HPDE6-E6E7 (cell line): ENCODE measurements around the gene PDZK1IP1.
"Not testable (repeated sequence)": the region's sequence is repeated elsewhere in the genome, so short reads cannot be mapped to it uniquely, and the experiment has no call there.

ENCODE experiments used
- DNase-seq: peaks from one replicate; pipeline ENCODE4 v3.0.0; 2011; ENCODE audit warnings: missing footprints; ENCODE audit errors: extremely low spot score

The PDZK1IP1 gene

GRCh38 chr1:47196622-47197021 is 6.8 kb upstream of the PDZK1IP1 start:
- no peak for DNase-seq

DNA sequence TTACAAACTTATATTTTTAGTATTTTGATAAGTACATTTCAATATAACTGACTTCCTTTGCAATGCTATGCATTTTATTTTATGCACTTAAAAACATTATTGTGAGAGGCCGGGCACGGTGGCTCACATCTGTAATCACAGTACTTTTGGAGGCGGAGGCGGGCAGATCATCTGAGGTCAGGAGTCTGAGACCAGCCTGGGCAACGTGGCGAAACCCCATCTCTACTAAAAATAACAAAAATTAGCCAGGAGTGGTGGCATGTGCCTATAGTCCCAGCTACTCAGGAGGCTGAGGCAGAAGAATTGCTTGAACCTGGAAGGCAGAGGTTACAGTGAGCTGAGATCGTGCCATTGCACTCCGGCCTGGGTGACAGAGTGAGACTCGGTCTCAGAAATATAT is 6.1 kb upstream of the PDZK1IP1 start:
- not testable (repeated sequence) for DNase-seq

DNA sequence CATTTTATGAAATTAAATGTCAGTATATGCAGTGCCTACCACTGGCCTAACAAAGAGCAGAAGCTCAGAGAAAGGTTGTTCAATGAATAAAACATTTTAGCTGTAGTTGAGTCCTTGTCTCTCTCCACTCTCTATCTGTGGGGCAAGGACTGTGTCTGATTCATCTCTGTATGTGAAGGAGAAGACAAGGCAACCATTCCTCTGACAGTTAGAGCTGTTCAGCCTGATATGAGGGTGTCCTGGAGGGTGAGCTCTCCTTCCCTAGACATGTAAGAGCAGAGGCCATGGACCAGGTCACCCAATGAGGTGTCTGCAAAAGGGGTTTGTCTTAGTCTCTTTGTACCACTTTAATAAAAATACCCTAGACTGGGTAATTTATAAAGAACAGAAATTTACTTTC is 4.5 kb upstream of the PDZK1IP1 start:
- no peak for DNase-seq

DNA sequence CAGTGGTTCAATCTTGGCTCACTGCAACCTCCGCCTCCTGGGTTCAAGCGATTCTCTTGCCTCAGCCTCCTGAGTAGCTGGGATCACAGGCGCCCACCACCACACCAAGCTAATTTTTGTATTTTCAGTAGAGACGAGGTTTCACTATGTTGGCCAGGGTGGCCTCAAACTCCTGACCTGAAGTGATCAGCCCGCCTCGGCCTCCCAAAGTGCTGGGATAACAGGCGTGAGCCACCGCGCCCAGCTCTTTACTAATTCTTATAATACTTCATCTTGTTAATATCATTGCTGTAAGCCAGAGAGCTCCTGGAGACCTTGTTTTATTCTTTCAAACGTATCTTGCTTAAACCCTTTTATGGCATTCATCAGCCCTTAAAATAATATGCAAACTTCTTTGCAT is 3.7 kb upstream of the PDZK1IP1 start:
- DNase-seq: not testable (repeated sequence)

DNA sequence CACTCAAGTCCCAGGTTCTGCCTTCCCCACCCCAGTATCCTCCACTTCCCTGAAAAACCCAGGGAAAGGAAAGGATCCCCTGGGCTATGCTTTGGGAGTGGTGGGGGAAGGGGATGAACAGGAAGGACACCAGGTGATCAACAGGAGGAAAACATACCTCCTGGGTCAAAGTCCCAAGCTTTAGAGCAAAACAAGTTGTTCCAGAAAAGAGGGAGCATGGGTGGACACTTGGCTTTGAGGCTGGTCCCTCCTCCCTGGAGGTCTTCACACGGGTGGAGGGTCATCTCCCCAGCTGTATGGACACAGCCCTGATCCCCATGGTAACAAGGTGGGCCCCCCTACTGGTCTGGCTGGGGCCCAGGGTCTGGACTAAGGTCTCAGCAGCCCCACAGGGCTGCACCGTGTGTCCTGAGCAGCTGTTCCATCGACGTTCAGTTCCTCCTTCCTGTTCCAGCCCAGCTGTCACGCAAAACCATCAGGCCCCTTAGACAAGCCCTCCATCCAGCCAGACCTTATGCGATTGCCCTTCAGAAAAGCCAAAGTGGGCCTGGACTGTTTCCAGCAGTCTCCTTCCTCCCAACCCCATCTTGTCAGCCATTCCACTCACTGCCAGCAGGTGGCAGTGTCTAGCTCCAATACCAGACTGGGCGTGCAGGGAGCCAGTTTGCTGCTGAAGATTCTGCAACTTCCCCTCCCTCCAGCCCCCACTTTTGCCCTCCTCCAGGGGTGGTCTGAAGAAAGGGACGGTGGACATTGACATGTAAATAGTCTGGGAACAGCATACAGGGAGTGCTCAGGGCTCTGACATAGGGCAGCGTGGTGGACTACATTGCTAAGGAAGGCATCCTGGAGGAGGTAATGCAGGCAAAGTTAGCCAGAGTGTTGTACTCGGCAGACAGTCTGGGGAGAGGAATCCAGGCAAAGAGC is 2.9 kb upstream of the PDZK1IP1 start:
- DNase-seq: no peak

DNA sequence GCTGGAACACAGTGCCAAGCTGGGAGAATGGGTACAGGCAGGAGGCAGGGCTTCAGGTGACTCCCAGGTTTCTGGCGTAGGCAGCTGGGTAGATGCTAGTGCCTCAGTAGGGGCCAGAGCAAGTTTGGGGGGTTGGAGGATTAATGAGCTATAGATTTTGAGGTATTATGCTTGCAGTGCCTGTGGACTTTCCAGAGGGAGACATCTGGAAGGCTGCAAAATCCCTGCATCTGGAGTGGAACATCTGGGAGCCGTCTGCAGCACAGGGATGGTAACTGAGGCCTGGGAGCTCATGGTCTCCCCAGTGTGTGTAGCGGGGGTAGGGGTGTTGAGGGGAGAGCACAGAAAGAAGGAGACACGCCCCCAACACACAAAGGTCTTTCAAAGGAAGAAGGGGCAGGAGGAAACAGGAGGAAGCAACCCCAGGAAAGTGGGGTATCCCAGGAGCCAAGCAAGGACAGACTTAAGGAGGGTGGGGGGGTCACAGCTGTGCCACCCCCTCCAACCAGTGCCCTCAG is 2.2 kb upstream of the PDZK1IP1 start:
- DNase-seq: no peak

GRCh38 chr1:47190857-47191256 is 1.0 kb upstream of the PDZK1IP1 start:
- no peak for DNase-seq

DNA sequence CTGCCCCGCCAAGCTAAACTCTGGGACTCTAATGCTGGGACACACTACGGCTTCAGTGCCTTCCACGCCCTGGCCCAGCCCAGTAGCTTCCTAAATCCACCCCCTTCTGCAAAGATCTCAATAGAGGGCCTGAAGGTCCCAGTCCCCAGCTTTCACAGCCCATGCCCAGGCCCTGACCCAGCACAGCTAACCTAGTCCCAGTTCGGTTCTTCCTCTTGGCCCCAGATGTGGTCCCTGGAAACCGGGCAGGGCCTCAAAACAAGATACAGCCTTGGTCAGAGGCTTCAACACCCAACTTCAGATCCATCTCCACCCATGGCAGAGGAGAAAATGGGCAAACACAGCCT is 646 bp upstream of the PDZK1IP1 start:
- no peak for DNase-seq

GRCh38 chr1:47188791-47189785 is 748 bp downstream of the PDZK1IP1 start:
- DNase-seq: no peak

DNA sequence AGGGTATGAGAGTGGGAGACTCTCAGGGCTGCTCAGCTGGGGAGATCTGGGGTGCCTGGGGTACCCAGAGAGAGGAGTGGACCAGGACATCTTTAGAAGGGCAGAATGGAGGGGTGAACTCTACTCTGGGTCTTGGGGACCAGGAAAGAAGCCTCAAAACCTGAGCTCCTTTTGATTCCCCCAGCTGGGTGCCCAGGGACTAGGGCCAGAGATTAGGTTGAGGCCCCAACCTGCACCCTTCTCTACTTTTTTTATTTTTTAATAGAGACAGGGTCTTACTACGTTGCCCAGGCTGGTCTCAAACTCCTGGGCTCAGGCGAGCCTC is 1.9 kb downstream of the PDZK1IP1 start:
- DNase-seq: no peak

DNA sequence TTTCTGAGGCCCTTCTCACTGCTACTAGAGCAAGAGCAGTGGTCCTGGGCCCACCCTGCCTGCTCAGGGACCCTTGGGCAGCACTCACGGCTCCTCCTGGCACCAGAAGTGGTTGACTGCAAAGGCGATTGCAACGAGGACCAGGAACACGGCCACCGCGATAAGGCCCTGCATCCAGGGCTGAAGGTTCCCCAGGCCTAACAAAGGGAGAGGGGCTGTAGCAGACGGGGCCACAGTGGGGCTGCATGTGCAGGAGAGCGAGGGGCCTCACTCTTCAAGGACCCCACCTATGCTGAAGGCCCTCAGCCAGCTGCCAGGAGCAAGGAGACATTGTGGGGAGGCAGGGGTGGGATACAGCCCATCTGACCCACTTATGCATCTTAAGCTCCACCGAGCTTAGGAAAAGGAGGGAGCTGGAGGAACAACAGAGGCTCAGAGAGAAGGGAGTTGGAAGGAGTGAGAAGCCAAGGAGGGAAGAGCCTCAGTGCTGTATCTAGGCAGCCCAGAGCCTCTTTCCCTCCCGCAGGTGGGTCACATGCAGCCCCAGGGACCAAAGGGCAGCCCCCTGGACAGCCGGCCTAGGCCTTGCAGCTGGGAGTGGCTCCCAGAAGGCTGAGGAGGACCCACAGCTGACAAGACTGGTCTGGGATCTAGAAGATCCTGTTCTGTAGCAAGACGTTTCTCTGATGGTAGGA is 2.5 kb downstream of the PDZK1IP1 start:
- no peak for DNase-seq

GRCh38 chr1:47186267-47187185 is 3.3 kb downstream of the PDZK1IP1 start:
- no peak for DNase-seq

DNA sequence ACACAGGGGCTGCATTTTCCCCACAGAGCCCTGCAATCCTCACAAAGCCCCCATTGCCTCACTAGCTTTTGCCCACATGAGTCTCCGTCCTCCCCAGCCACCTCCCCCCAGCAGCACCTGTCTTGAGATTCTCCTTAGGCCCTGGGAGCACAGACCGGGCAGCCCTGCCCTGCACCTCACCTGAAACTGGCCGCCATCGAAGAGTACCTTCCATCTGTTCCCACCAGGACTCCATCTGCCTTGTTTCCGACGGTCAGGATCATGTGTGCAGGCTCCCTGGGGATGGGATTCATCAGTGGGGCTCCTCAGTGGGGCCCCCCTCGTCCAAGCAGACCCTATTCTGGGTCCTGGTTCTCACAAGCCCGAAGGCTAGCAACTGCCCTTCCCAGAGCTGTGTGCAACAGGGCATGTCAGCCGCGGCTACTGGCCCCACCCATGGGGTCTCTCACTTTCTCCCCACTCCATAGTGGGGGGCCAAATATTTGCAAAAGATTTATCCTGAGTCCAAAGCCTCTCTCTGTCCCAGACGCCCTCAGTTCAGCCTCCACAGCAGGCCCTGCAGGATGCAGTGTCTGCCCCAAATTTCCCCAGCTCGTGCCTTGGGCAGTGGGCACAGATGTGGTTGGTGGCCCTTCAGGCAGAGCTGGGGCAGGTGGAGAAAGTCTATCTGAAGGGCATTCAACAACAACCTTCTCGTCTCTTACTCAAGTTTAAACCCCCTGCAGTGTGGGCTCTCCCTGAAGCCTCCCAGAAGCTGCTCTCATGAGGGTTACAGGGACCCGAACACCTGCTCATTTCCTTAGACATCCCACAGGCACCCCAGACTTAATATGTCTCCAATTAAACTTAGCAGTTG is 4.8 kb downstream of the PDZK1IP1 start:
- DNase-seq: no peak

- DNase-seq: no peak
Observed at GRCh38 chr1:47184090-47184821, 5.6 kb downstream of the PDZK1IP1 start.

- no peak for DNase-seq
Observed at GRCh38 chr1:47183308-47184089, 6.3 kb downstream of the PDZK1IP1 start.

DNA sequence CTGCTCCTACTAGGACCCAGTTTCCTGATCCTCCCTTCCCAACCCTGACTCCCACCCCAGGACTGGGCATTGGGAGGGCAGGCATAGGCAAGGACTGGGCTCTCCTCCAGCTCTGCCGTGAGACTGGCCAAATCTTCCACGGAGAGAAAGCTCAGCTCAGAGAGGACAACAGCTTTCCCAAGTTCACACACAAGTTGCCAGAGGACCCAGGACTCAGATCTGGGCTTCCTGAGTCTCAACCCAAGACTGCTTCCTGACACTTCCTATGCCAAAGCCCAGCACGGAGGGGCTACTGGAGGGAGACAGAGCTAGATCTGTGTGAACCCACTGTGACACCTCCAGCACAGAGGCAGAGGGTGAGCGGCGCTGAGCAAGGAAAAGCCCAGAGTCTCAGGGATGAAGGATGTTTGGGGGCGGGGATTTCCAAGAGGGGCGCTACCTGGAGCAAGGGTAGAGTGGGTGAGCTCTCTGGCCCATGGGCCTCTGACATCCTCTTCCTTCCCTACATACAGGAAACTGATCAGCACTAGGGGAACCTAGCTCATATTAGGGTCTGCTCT is 7.1 kb downstream of the PDZK1IP1 start:
- DNase-seq: no peak

DNA sequence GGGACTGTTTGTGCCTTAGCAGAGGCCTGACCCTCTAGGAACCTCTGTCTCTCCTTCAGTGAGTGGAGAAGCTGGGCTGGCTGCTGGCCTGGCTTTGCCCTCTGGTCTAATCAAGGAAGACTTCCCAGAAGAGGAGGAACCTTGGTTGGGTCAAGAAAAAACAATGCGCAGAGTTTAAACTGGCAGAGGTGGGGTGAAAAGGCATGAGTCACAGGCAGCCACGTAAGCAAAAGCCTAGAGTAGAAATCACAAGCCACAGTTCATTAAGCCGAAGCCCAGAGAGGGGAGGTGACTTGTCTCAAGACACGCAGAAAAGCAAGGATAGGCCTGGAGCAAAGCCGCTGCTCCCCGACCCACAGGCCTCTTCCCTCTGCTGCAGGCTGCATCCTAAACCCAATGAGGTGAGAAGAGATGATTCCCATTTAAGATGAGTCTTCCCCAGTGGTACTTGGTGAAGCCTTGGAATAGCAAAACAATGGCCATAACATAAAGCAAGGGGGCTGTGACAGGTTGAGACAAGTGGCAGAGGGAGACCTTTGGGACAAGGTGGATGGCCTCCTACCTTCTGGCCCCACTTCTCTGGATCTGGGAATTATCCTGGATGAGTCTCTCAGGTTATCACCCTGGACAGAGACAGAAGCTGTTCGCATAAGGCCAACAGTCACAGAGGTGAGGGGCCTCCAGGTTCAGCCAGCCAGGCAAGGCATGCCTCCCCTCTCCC is 7.7 kb downstream of the PDZK1IP1 start:
- peak; percentile 47 for DNase-seq
